HCT116 (cell line): ENCODE results near the gene INTS1. TPM values are rescaled to one million over a fixed set of nuclear protein-coding genes. Genes with fewer than 3 reads are reported as not detected.

ENCODE experiments used
- ATAC-seq: fragments of 200-7000 bp; cut with Tn5 transposase; 2 replicates; pipeline ENCODE4 v1.9.1; 2020; ENCODE audit warnings: mild to moderate bottlenecking, moderate library complexity
- BruUV-seq: library from RNA; stranded (reverse); fragments of 400-500 nt; replicated peaks from 2 replicates; lab custom pipeline; 2021; lab: Mats Ljungman, UMichigan
- CTCF ChIA-PET: fragments of 300-600 bp; sonication (Branson Sonifier 250); formaldehyde crosslinking; loops from one replicate; lab custom pipeline; 2021; ENCODE audit warnings: antibody characterized with exemption; lab: Charles Lee
- POLR2A ChIA-PET: fragments of 300-600, 350-600 bp; sonication (Branson Sonifier 250); formaldehyde crosslinking; loops from one replicate; lab custom pipeline; 2021; ENCODE audit warnings: antibody characterized with exemption; lab: Charles Lee
- RAD21 ChIA-PET, 2 experiments: fragments of 300-600 bp; sonication (Branson Sonifier 250); formaldehyde crosslinking; loops; one replicate each; lab custom pipeline; 2023; ENCODE audit warnings: low total read pairs in 2 of 2; ENCODE audit not compliant: uncharacterized antibody in 2 of 2, unreplicated experiment in 2 of 2, low non-redundant PET in 1 of 2; lab: Charles Lee
- DNase-seq: peaks from one replicate; pipeline ENCODE4 v3.0.0-alpha.2; 2010; ENCODE audit warnings: low read depth, low spot score
- H2AFZ ChIP-seq: fragments of 200-600 bp; shearing (Covaris generic), sonication (generic); 2 replicates; pipeline ENCODE4 v1.6.1; 2017; ENCODE audit warnings: low read depth, mixed run types, mixed read lengths, antibody characterized with exemption, low read length; ENCODE audit not compliant: poor library complexity, severe bottlenecking
- H3K27ac ChIP-seq: 2 replicates; pipeline ENCODE4 v1.5.1; 2012; ENCODE audit warnings: low read depth, low read length
- H3K27me3 ChIP-seq: fragments of 200-600 bp; sonication (generic); 2 replicates; pipeline ENCODE4 v1.6.1; 2016; ENCODE audit warnings: mixed run types, low read length, mixed read lengths; ENCODE audit not compliant: insufficient read depth
- H3K36me3 ChIP-seq, 2 experiments: fragments of 200-500 bp in 1 of 2; fragments of 200-600 bp in 1 of 2; sonication (Bioruptor generic) in 1 of 2; sonication (generic) in 1 of 2; 2 replicates each; pipeline versions ENCODE4 v1.5.1 to v1.6.1; 2014 to 2016; ENCODE audit warnings: low read length in 2 of 2, inconsistent platforms in 1 of 2, mixed read lengths in 1 of 2, mixed run types in 1 of 2; ENCODE audit not compliant: insufficient read depth in 2 of 2, control insufficient read depth in 1 of 2
- H3K4me1 ChIP-seq, 2 experiments: fragments of 200-600 bp in 1 of 2; sonication (generic) in 1 of 2; 2 replicates each; pipeline versions ENCODE4 v1.5.1 to v1.6.1; 2012 to 2017; ENCODE audit warnings: low read length in 2 of 2, inconsistent platforms in 1 of 2, mild to moderate bottlenecking in 1 of 2, mixed read lengths in 1 of 2, mixed run types in 1 of 2, moderate library complexity in 1 of 2; ENCODE audit not compliant: insufficient read depth in 2 of 2, control insufficient read depth in 1 of 2
- H3K4me2 ChIP-seq: fragments of 200-600 bp; sonication (generic); 2 replicates; pipeline ENCODE4 v1.6.1; 2017; ENCODE audit warnings: mixed run types, low read length, mixed read lengths
- H3K4me3 ChIP-seq, 2 experiments: fragments of 200-600 bp in 1 of 2; sonication (generic) in 1 of 2; replicated peaks in 1 of 2; 2 replicates each; pipeline ENCODE4 v1.5.1; 2011 to 2016; ENCODE audit warnings: low read length in 2 of 2, control low read depth in 1 of 2, low read depth in 1 of 2, mild to moderate bottlenecking in 1 of 2, mixed read lengths in 1 of 2, mixed run types in 1 of 2
- H3K79me2 ChIP-seq: fragments of 200-600 bp; sonication (generic); 2 replicates; pipeline ENCODE4 v1.6.1; 2017; ENCODE audit warnings: mild to moderate bottlenecking, mixed run types, low read length, moderate library complexity, mixed read lengths; ENCODE audit not compliant: insufficient read depth
- H3K9ac ChIP-seq: fragments of 200-600 bp; sonication (generic); 2 replicates; pipeline ENCODE4 v1.6.1; 2016; ENCODE audit warnings: low read length, mixed read lengths
- H3K9me2 ChIP-seq: fragments of 200-600 bp; sonication (generic), shearing (Covaris generic); 2 replicates; pipeline ENCODE4 v1.6.1; 2017; ENCODE audit warnings: mixed run types, mild to moderate bottlenecking, moderate library complexity; ENCODE audit not compliant: insufficient read depth
- H3K9me3 ChIP-seq, 2 experiments: fragments of 200-500 bp in 1 of 2; fragments of 200-600 bp in 1 of 2; sonication (Bioruptor generic) in 1 of 2; sonication (generic) in 1 of 2; 2 replicates each; pipeline ENCODE4 v1.6.1; 2014 to 2017; ENCODE audit warnings: low read length in 2 of 2, mixed read lengths in 2 of 2, inconsistent platforms in 1 of 2, low read depth in 1 of 2, mild to moderate bottlenecking in 1 of 2, mixed run types in 1 of 2, moderate library complexity in 1 of 2; ENCODE audit not compliant: control insufficient read depth in 1 of 2, insufficient read depth in 1 of 2
- H4K20me1 ChIP-seq: fragments of 200-600 bp; sonication (generic), shearing (Covaris generic); 2 replicates; pipeline ENCODE4 v1.6.1; 2017; ENCODE audit warnings: mixed run types, mild to moderate bottlenecking, moderate library complexity; ENCODE audit not compliant: insufficient read depth
- CBX3 ChIP-seq: IDR thresholded peaks from 2 replicates; pipeline ENCODE4 v1.6.1; 2012; ENCODE audit warnings: low read depth
- CTCF ChIP-seq, 3 experiments: fragments of 200-600 bp in 1 of 3; sonication (generic) in 1 of 3; IDR thresholded peaks in 2 of 3; conservative IDR thresholded peaks in 1 of 3; 2 replicates each; pipeline ENCODE4 v1.5.1; 2012 to 2017; ENCODE audit warnings: low read depth in 2 of 3, low read length in 2 of 3, antibody characterized with exemption in 1 of 3, borderline replicate concordance in 1 of 3, control low read depth in 1 of 3, mild to moderate bottlenecking in 1 of 3, mixed read lengths in 1 of 3, mixed run types in 1 of 3, moderate library complexity in 1 of 3; ENCODE audit not compliant: insufficient read depth in 1 of 3
- ELF1 ChIP-seq: IDR thresholded peaks from 2 replicates; pipeline ENCODE4 v1.6.1; 2012; ENCODE audit warnings: low read depth, borderline replicate concordance
- EZH2phosphoT487 ChIP-seq: fragments of 200-600 bp; IDR thresholded peaks from 2 replicates; pipeline ENCODE4 v1.6.1; 2018; ENCODE audit warnings: antibody characterized with exemption, borderline replicate concordance
- JUND ChIP-seq: IDR thresholded peaks from 2 replicates; pipeline ENCODE4 v1.6.1; 2012
- POLR2AphosphoS5 ChIP-seq: IDR thresholded peaks from 2 replicates; pipeline ENCODE4 v1.6.1; 2011; ENCODE audit warnings: mild to moderate bottlenecking, low read depth, low read length, moderate library complexity
- RAD21 ChIP-seq: IDR thresholded peaks from 2 replicates; pipeline ENCODE4 v1.6.1; 2012; ENCODE audit warnings: low read depth, mild to moderate bottlenecking
- REST ChIP-seq: IDR thresholded peaks from 2 replicates; pipeline ENCODE4 v1.6.1; 2012; ENCODE audit warnings: low read depth
- SIN3A ChIP-seq: IDR thresholded peaks from 2 replicates; pipeline ENCODE4 v1.6.1; 2012; ENCODE audit warnings: low read depth
- SP1 ChIP-seq: IDR thresholded peaks from 2 replicates; pipeline ENCODE4 v1.6.1; 2012; ENCODE audit warnings: low read depth
- SRF ChIP-seq: IDR thresholded peaks from 2 replicates; pipeline ENCODE4 v1.6.1; 2012; ENCODE audit warnings: low read depth
- intact Hi-C: fragments of 100-400 bp; cut with micrococcal nuclease; formaldehyde crosslinking; loops from 2 replicates; pipeline ENCODE4 v1.10.0; 2022
- total RNA-seq: library from RNA; stranded (reverse); gene quantifications from one replicate; pipeline ENCODE4 v1.2.1, GENCODE V29; 2021; ENCODE audit not compliant: unreplicated experiment

The INTS1 gene
- total RNA-seq, 1 experiment from 2014 or later = 167 TPM

GRCh38 chr7:1457949-1458682 is 46.1 kb downstream of the INTS1 start:
- no peak for DNase-seq
- H3K79me2 ChIP-seq = peaks cover 60% of the 10 kb centered on the region
- H3K9me2 ChIP-seq = no peaks in the 10 kb centered on the region
- no peaks in the 10 kb centered on the region for H3K27me3 ChIP-seq
- H4K20me1 ChIP-seq = no peaks in the 10 kb centered on the region
- RAD21 ChIA-PET = no interaction called here
- no peak overlapping the region for H2AFZ ChIP-seq
- H3K9me3 ChIP-seq = no peaks in the 10 kb centered on the region
- POLR2A ChIA-PET = interaction anchor here (0.7 kb wide), 1 partner anchor 511 kb away, joined by 3 read pairs; no protein-coding TSS in a partner anchor
- peak overlapping the region; percentile 84 for H3K27ac ChIP-seq
- no peaks in the 10 kb centered on the region; a peak in 1 of 4 replicates for H3K36me3 ChIP-seq
- BruUV-seq = TSS peak; percentile 66
- peaks cover 60 to 76% of the 10 kb centered on the region in 2 experiments for H3K4me1 ChIP-seq
- peak overlapping the region; percentile 91 for H3K9ac ChIP-seq
- H3K4me2 ChIP-seq = peak overlapping the region; percentile 95
- intact Hi-C loops = no loop called here
- TF ChIP-seq POLR2AphosphoS5 (no peak), CBX3 (no peak), SIN3A (no peak), SRF (no peak), REST (no peak), JUND (no peak), RAD21 (no peak), SP1 (no peak), ELF1 (no peak), EZH2phosphoT487 (no peak), CTCF (IDR thresholded peaks at IDR 0.05 in 2 of 3, conservative IDR thresholded peaks at IDR 0.05 in 1 of 3; ENCODE audit: borderline replicate concordance in 1 of 3, insufficient read depth in 1 of 3, low read depth in 2 of 3, low read length in 2 of 3) (no peak)
- CTCF ChIA-PET = no interaction called here
- ATAC-seq = no peak
- H3K4me3 ChIP-seq = peak overlapping the region; percentile 89
